ENCODE data around the gene ZNF133. TPM values are rescaled to one million over a fixed set of nuclear protein-coding genes. Genes with fewer than 3 reads are reported as not detected.
A peak's percentile ranks its signal among the peaks of the same experiment; 100 is the strongest.
"Not testable (repeated sequence)": the region's sequence is repeated elsewhere in the genome, so short reads cannot be mapped to it uniquely, and the experiment has no call there.

The ZNF133 gene
- total RNA-seq, 8 experiments from 2014 or later = 13.8 to 25.5 (median 18.6) TPM

DNA sequence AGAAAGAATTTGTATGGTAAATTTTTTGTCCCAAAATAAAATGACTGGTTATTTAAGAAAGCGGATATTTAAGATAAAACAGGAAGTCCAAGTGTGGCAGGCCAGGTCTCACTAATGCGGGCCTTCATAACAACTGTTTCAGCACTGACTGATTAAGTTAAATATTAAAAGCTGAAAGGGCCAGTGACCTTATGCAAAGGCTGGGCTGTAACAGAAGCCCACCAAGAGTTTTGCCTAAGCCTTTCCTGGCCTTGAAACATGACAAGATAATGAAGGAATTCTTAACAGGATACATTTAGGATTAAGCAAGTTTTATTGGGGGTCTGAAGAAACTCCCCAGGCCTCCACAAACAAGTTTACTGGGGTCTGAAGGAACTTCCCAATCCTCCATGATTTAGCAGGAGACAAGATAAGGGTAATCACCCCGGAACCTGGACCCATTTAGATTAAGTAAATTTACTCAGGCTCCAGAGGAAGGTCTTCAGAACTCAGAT is 36.3 kb downstream of the ZNF133 start:
- no peak overlapping the region for H3K27ac ChIP-seq
- no peak overlapping the region for H3K4me3 ChIP-seq
- no peaks in the 10 kb centered on the region for H3K4me1 ChIP-seq (replicated peaks in 1 of 2)
- in situ Hi-C loops (cut with MboI; ENCODE audit: low pct_unique_long_range_greater_than_20kb in 2 of 9, low sequenced_read_pairs in 9 of 9, unreplicated experiment in 9 of 9) = no loop called here
- WGBS, 10 experiments = 45 to 100% (median 58%) methylated on average over 1 to 3 of the region's 3 CpGs
- no peak for ATAC-seq (replicated peaks in 6 of 8)

DNA sequence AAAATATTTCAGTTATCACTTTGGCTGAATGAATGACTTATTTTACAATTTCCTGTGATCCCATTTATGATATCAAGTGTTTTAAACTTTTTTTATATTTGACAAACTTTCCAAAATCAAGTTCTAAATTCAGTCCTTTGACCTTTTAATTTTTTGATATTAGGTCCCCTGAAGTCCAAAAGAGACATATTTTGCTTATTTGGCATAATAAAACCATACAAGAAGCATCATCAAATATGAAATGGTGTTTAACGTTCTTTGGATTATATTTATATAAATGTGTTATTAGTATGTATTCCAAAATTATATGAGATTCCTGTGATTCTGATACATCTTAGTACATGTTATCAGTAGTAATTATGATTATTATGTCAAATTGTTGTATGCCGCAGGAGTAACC is 38.7 kb downstream of the ZNF133 start:
- no peak for ATAC-seq (replicated peaks in 6 of 8)
- Histone ChIP-seq H3K27ac (no peak overlapping the region), H3K4me3 (no peak overlapping the region), H3K4me1 (replicated peaks in 1 of 2) (no peaks in the 10 kb centered on the region)
- in situ Hi-C loops (cut with MboI; ENCODE audit: low pct_unique_long_range_greater_than_20kb in 2 of 9, low sequenced_read_pairs in 9 of 9, unreplicated experiment in 9 of 9) = no loop called here
- WGBS, 10 experiments = 50 to 100% (median 95%) methylated on average over 1 to 2 of the region's 2 CpGs; no CpG with 5 or more reads in 1 of the 10 experiments

DNA sequence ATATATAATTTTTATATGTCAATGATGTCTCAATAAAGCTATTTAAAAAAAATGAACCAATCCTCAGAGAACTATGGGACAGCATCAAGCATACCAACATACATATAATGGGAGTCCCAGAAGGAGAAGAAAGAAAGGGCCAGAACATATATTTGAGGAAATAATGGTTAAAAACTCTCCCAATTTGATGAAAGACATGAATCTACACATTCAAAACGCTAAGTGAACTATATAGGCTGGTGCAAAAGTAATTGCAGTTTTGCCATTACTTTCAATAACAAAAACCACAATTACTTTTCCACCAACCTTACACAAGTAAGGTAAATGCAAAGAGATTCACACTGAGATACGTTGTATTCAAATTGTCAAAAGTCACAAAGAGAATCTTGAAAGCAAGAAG is 43.4 kb downstream of the ZNF133 start:
- in situ Hi-C loops (cut with MboI; ENCODE audit: low pct_unique_long_range_greater_than_20kb in 2 of 9, low sequenced_read_pairs in 9 of 9, unreplicated experiment in 9 of 9) = no loop called here
- H3K27ac ChIP-seq = no peak overlapping the region
- 17 to 77% (median 62%) methylated on average over 1 to 2 of the region's 2 CpGs for WGBS, 10 experiments
- ATAC-seq (replicated peaks in 6 of 8) = no peak
- no peaks in the 10 kb centered on the region for H3K4me1 ChIP-seq (replicated peaks in 1 of 2)
- no peak overlapping the region for H3K4me3 ChIP-seq

DNA sequence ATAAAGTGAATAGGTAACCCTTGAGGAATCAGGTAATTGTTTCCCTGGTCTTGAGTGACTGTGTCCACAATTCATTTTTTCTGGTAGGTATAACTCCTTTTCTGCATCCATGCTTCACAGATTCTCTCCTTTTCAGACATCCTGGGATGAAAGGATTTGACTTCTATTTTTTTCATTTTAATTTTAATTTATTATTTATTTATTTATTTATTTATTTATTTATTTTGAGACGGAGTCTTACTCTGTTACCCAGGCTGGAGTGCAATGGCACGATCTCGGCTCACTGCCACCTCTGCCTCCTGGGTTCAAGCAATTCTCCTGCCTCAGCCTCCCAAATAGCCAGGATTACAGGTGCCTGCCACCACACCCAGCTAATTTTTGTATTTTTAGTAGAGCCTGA is 61.4 kb downstream of the ZNF133 start:
- ATAC-seq (replicated peaks in 6 of 8); H3K4me1 ChIP-seq (replicated peaks in 1 of 2); H3K4me3 ChIP-seq; in situ Hi-C loops (cut with MboI; ENCODE audit: low pct_unique_long_range_greater_than_20kb in 2 of 9, low sequenced_read_pairs in 9 of 9, unreplicated experiment in 9 of 9); H3K27ac ChIP-seq: not testable (repeated sequence)
- WGBS, 10 experiments = 13 to 100% (median 44%) methylated on average over 1 to 3 of the region's 3 CpGs; no CpG with 5 or more reads in 1 of the 10 experiments

DNA sequence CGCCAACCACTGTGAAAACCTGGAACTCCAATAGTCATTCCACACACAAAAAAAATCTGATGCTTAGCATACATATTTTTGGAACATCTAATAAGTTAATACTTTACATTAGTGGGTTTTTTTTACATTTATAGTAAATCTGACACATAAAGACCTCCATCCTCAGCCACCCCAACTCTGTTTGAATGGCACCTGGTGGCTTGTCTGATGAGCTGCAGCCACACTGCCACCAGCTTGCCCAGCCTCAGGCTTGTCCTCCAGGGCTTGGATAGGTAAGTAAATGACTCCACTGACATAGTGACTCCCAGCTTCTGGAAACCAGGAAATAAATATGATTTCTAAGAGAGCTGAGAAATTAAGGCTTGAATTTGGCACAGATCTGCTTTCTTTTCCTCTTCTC is 71.5 kb downstream of the ZNF133 start:
- Histone ChIP-seq H3K4me3 (no peak overlapping the region), H3K27ac (no peak overlapping the region), H3K4me1 (replicated peaks in 1 of 2) (no peaks in the 10 kb centered on the region)
- in situ Hi-C loops (cut with MboI; ENCODE audit: low pct_unique_long_range_greater_than_20kb in 2 of 9, low sequenced_read_pairs in 9 of 9, unreplicated experiment in 9 of 9) = no loop called here
- 50 to 100% (median 91%) methylated on average over 1 of the region's 1 CpG; no CpG with 5 or more reads in 5 of the 10 experiments for WGBS, 10 experiments
- no peak for ATAC-seq (replicated peaks in 6 of 8)

DNA sequence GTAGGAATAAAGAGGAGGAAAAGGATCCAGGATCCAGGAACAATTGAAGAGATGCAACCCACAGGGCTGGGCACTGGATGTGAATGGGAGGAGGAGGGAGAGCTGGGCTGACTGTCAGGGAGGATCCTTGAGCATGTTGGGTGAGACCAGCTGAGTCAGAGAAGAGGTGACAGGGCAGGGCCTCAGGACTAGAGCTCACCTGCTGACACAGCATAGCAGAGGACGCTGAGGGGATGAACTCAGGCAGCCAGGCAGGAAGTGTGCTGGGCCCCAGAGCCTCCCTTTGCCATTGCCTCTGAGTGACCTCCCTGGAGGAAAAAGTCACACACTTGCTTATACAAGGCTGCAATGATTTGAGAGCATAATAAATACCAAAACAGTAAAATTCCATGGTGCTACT is 72.3 kb downstream of the ZNF133 start:
- no peaks in the 10 kb centered on the region for H3K4me1 ChIP-seq (replicated peaks in 1 of 2)
- no peak overlapping the region for H3K4me3 ChIP-seq
- ATAC-seq (replicated peaks in 6 of 8) = peak in 2 of 8 experiments; percentile 41 to 63
- H3K27ac ChIP-seq = no peak overlapping the region
- WGBS, 10 experiments = 14 to 50% (median 25%) methylated on average over 1 of the region's 1 CpG; no CpG with 5 or more reads in 5 of the 10 experiments
- in situ Hi-C loops (cut with MboI; ENCODE audit: low pct_unique_long_range_greater_than_20kb in 2 of 9, low sequenced_read_pairs in 9 of 9, unreplicated experiment in 9 of 9) = no loop called here

DNA sequence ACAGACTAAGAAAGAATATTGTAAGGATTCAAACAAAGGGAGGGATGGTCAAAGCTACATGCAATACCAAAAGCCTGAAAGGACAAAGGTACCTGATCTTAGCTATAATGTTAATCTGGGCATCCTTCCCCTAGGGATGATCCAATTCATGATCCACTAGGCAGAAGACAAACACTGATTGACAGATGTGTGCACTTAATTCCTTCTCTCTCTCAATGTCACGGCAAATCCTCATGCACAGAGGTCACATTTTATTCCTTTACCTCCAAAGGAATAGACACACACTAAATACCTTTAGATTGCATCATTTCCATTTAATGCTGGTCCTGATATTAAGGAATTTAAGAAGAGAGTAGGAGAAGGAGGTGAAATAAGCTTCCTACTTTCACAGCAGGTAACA is 73.4 kb downstream of the ZNF133 start:
- H3K4me1 ChIP-seq (replicated peaks in 1 of 2) = no peaks in the 10 kb centered on the region
- in situ Hi-C loops (cut with MboI; ENCODE audit: low pct_unique_long_range_greater_than_20kb in 2 of 9, low sequenced_read_pairs in 9 of 9, unreplicated experiment in 9 of 9) = no loop called here
- 50 to 100% (median 80%) methylated on average over 1 of the region's 1 CpG; no CpG with 5 or more reads in 3 of the 10 experiments for WGBS, 10 experiments
- H3K4me3 ChIP-seq = no peak overlapping the region
- no peak for ATAC-seq (replicated peaks in 6 of 8)
- H3K27ac ChIP-seq = no peak overlapping the region

DNA sequence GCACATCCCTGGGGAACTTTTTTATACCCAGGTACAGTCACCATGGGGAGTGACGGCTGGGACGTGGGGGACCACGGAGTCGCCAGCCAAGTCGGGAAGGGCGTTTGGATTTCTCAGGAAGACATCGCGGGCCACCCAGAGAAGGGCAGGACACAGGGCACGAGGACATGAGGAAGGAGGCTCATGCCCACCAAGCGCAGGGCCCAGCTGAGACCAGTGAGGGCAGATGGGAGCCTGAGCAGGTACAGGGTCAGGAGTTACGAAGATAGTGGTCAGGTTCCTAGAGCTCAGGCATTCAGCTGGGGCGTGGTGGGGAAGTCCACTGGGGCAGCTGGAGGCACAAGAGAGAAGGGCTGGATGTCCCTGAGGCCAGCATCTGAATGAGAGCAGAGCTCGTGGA is 74.6 kb downstream of the ZNF133 start:
- no peak overlapping the region for H3K27ac ChIP-seq
- in situ Hi-C loops (cut with MboI; ENCODE audit: low pct_unique_long_range_greater_than_20kb in 2 of 9, low sequenced_read_pairs in 9 of 9, unreplicated experiment in 9 of 9) = no loop called here
- 0 to 80% (median 53%) methylated on average over 1 to 8 of the region's 13 CpGs; no CpG with 5 or more reads in 6 of the 10 experiments for WGBS, 10 experiments
- no peak overlapping the region for H3K4me3 ChIP-seq
- H3K4me1 ChIP-seq (replicated peaks in 1 of 2) = no peaks in the 10 kb centered on the region
- ATAC-seq (replicated peaks in 6 of 8) = no peak

DNA sequence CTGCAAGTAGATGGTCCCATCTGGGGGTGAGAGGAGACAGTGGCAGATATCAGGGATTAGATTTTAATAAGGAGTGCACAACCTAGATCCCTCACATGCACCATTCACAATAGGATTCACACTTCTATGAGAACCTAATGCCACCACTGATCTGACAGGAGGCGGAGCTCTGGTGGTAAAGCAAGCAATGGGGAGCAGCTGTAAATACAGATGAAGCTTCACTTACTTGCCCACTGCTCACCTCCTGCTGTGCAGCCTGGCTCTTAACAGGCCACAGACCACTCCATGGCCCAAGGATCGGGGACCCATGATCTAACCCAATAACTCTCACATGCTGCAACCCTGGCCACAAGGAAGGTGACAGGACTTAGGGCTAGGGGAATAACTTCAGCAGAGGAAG is 75.4 kb downstream of the ZNF133 start:
- Histone ChIP-seq H3K27ac (no peak overlapping the region), H3K4me3 (no peak overlapping the region), H3K4me1 (replicated peaks in 1 of 2) (no peaks in the 10 kb centered on the region)
- in situ Hi-C loops (cut with MboI; ENCODE audit: low pct_unique_long_range_greater_than_20kb in 2 of 9, low sequenced_read_pairs in 9 of 9, unreplicated experiment in 9 of 9) = no loop called here
- 40 to 100% (median 60%) methylated on average over 1 to 2 of the region's 2 CpGs; no CpG with 5 or more reads in 6 of the 10 experiments for WGBS, 10 experiments
- ATAC-seq (replicated peaks in 6 of 8) = no peak

DNA sequence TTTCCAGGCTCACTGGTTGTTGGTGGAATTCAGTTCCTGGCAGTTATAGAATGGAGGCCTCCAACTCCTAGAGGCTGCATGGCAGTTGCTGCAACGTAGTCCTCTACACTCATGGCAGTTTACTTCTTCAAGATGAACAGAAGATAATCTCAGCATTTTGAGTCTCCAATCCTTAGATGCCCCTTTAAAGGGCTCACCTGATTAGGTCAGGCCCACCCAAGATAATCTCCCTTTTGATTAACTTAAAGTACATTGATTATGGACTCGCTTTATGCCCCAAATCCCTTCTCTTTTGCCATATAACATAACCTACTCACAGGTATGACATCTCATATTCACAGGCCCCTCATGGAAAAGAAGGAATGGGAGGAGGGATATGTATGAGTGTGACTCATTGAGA is 76.4 kb downstream of the ZNF133 start:
- Histone ChIP-seq H3K27ac (no peak overlapping the region), H3K4me1 (replicated peaks in 1 of 2) (no peaks in the 10 kb centered on the region), H3K4me3 (no peak overlapping the region)
- WGBS, 10 experiments = 5 to 100% (median 79%) methylated on average over 1 to 2 of the region's 2 CpGs; no CpG with 5 or more reads in 4 of the 10 experiments
- in situ Hi-C loops (cut with MboI; ENCODE audit: low pct_unique_long_range_greater_than_20kb in 2 of 9, low sequenced_read_pairs in 9 of 9, unreplicated experiment in 9 of 9) = no loop called here
- ATAC-seq (replicated peaks in 6 of 8) = no peak

Other genes starting within 250 kb of the ZNF133 start
- gene OVOL2, start 230.6 kb upstream of the ZNF133 start, total RNA-seq = not detected
- 10 to 100 TPM; 12.9 to 18.1 (median 15.7) TPM for gene KAT14, start 150.7 kb upstream of the ZNF133 start, total RNA-seq
- 10 to 100 TPM; 10.4 to 17.3 (median 13.0) TPM for gene PET117, start 150.7 kb upstream of the ZNF133 start, total RNA-seq
- 1 to 10 TPM; 1.0 to 7.2 (median 4.4) TPM for gene DZANK1, start 178.5 kb downstream of the ZNF133 start, total RNA-seq
- gene POLR3F, start 178.9 kb downstream of the ZNF133 start, total RNA-seq = 10 to 100 TPM; 12.0 to 21.5 (median 15.6) TPM
- gene RBBP9, start 208.7 kb downstream of the ZNF133 start, total RNA-seq = 10 to 100 TPM; 12.1 to 22.0 (median 14.5) TPM
- gene SEC23B, start 219.4 kb downstream of the ZNF133 start, total RNA-seq = 10 to 100 TPM; 45.8 to 65.1 (median 54.4) TPM

Data from motor neuron (in vitro differentiated cells).